H1 (cell line): Measurements from ENCODE around the gene XPNPEP2.

Experiments used
- ATF3 ChIP-seq: IDR thresholded peaks from 2 replicates; pipeline ENCODE4 v1.6.1; 2011; ENCODE audit warnings: low read depth, mild to moderate bottlenecking, low read length; ENCODE audit not compliant: insufficient read depth
- CTCF ChIP-seq, 3 experiments: IDR thresholded peaks; 1 replicate in 2 of 3; 2 replicates in 1 of 3; pipeline versions ENCODE4 v1.5.1 to v1.6.1; 2011; ENCODE audit warnings: low read length in 3 of 3, mild to moderate bottlenecking in 3 of 3, inconsistent platforms in 2 of 3, low read depth in 1 of 3, moderate library complexity in 1 of 3; ENCODE audit not compliant: insufficient read depth in 1 of 3; ENCODE audit errors: control extremely low read depth in 1 of 3
- EGR1 ChIP-seq: IDR thresholded peaks from 2 replicates; pipeline ENCODE4 v1.6.1; 2011; ENCODE audit warnings: low read depth, low read length, borderline replicate concordance
- EP300 ChIP-seq, 2 experiments: IDR thresholded peaks; 1 replicate in 1 of 2; 2 replicates in 1 of 2; pipeline ENCODE4 v1.6.1; 2011 to 2012; ENCODE audit warnings: low read depth in 2 of 2, low read length in 2 of 2, mild to moderate bottlenecking in 2 of 2, borderline replicate concordance in 1 of 2, inconsistent platforms in 1 of 2, moderate library complexity in 1 of 2
- EZH2 ChIP-seq: fragments of 200-600 bp; sonication (generic); IDR thresholded peaks from 2 replicates; pipeline ENCODE4 v1.7.1; 2012; ENCODE audit warnings: low read depth, mild to moderate bottlenecking, moderate library complexity, low read length, inconsistent platforms; ENCODE audit not compliant: severe bottlenecking
- KDM1A ChIP-seq: fragments of 200-600, 300-600 bp; sonication (generic); IDR thresholded peaks from 2 replicates; pipeline ENCODE4 v1.7.1; 2016; ENCODE audit warnings: mild to moderate bottlenecking, low read length, borderline replicate concordance
- MAFK ChIP-seq: IDR thresholded peaks from 2 replicates; pipeline ENCODE4 v1.6.1; 2012; ENCODE audit warnings: low read depth, mild to moderate bottlenecking, improper control_type of control experiment, low read length
- POLR2A ChIP-seq, 2 experiments: IDR thresholded peaks; 1 replicate in 1 of 2; 2 replicates in 1 of 2; pipeline ENCODE4 v1.6.1; 2011; ENCODE audit warnings: low read depth in 2 of 2, low read length in 2 of 2, mild to moderate bottlenecking in 2 of 2; ENCODE audit errors: control extremely low read depth in 1 of 2
- POLR2AphosphoS5 ChIP-seq: IDR thresholded peaks from 2 replicates; pipeline ENCODE4 v1.6.1; 2011; ENCODE audit warnings: low read depth, low read length
- RNF2 ChIP-seq: fragments of 200-900, 300-1000 bp; sonication (generic); IDR thresholded peaks from 2 replicates; pipeline ENCODE4 v1.7.1; 2016; ENCODE audit warnings: borderline replicate concordance, low read depth, mild to moderate bottlenecking, antibody characterized with exemption, low read length; ENCODE audit not compliant: poor library complexity, severe bottlenecking; ENCODE audit errors: missing control alignments
- SAP30 ChIP-seq: fragments of 300-600 bp; sonication (generic); IDR thresholded peaks from 2 replicates; pipeline ENCODE4 v1.7.1; 2012; ENCODE audit warnings: low read length, moderate library complexity, mild to moderate bottlenecking, inconsistent platforms; ENCODE audit not compliant: insufficient read depth, insufficient replicate concordance
- SIN3A ChIP-seq, 2 experiments: IDR thresholded peaks in 1 of 2; conservative IDR thresholded peaks in 1 of 2; 2 replicates each; pipeline ENCODE4 v1.6.1; 2011 to 2012; ENCODE audit warnings: low read length in 2 of 2, improper control_type of control experiment in 1 of 2, low read depth in 1 of 2, mild to moderate bottlenecking in 1 of 2
- TCF12 ChIP-seq: IDR thresholded peaks from 2 replicates; pipeline ENCODE4 v1.6.1; 2011; ENCODE audit warnings: low read depth, mild to moderate bottlenecking, low read length

- TF ChIP-seq EGR1 (no peak), EP300 (IDR thresholded peaks at IDR 0.05; ENCODE audit: borderline replicate concordance in 1 of 2, low read depth in 2 of 2, low read length in 2 of 2) (no peak), POLR2AphosphoS5 (no peak), MAFK (no peak), CTCF (IDR thresholded peaks at IDR 0.05; ENCODE audit: control extremely low read depth in 1 of 3, insufficient read depth in 1 of 3, low read depth in 1 of 3, low read length in 3 of 3) (no peak), EZH2 (no peak), POLR2A (IDR thresholded peaks at IDR 0.05; ENCODE audit: control extremely low read depth in 1 of 2, low read depth in 2 of 2, low read length in 2 of 2) (no peak), SIN3A (conservative IDR thresholded peaks at IDR 0.05 in 1 of 2, IDR thresholded peaks at IDR 0.05 in 1 of 2; ENCODE audit: low read depth in 1 of 2, low read length in 2 of 2) (no peak), KDM1A (no peak), SAP30 (no peak), ATF3 (no peak), TCF12 (no peak), RNF2 (no peak)
These were observed 53.3 kb downstream of the XPNPEP2 start for GRCh38 chrX:129791961-129792570.
